GM19372 (cell line): ENCODE measurements around the gene LZTR1.

ENCODE experiments used
- ATAC-seq: cut with Tn5 transposase; IDR thresholded peaks from one replicate; pipeline ENCODE4 v1.9.1; 2021; ENCODE audit warnings: mild to moderate bottlenecking, low read depth, moderate library complexity; ENCODE audit not compliant: unreplicated experiment

LZTR1 gene

DNA sequence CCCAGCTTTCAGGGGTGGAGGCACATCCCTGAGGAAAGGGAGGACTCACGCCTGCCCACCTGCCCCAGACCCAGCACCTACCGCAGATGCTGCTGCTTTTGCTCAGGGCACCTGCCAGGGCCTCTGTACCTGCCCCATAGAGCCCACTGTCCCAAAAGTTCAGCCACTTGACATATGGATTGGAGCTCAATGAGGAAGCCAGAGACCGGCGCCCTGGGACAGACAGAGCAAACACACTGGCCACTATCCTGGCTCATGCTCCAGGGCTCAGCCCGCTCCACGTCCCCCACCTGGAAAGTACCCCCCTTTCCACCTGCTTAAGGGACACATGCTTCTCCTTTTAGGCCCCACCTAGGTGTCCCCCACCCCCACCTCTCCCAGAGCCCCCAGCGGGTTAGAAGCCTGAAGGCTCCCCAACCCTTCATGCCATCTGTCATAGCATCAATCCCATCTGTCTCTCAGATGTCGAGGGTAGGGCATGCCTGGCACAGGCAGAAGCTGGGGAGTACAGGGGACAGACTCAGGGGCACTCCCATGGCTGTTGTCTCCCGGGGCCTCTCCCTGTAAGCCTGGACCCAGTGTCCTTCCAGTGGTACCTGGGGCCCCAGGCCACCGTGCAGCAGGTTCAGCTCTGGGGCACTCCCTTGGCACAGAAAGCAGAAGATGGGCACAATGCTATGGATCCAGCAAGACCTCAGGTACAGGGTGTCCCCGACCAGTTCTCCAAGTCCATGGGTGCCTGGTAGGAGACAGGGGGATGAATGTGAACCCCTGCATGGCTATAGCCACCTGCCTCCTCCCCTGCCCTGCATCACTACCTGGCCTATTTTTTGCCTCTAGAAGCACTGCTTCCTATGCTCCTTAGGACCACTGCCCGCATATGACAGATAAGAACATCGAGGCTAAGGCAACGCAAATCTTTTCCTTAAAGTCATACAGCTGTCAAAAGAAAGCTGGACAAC lies 30.6 kb downstream of the LZTR1 start:
- ATAC-seq, result no peak

DNA sequence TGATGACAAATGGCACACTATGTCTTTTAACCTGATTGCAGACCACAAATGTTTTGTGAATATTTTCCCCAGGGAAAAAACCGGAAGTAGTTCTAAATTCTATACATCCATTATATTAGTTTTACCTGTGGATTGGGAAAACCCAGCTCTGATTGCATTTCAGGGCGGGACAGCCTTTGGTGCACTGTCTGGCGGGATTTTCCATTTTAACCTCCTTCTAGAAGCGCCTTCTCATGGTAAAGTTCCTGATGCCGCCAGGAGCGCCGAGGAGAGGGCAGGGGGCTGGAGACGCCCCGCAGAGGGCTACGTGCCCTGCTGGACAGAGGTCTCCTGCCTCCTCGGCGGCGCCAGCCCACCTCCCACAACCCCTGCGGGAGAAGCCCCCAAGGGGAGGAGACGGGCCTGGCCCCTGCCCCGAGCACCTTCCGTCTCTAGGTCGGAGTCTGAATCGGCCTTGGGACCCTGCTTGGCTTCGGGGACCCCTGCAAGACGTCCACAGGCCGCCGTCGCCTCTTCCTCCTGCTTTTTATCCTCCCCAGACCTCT lies 31.6 kb downstream of the LZTR1 start:
- no peak for ATAC-seq

DNA sequence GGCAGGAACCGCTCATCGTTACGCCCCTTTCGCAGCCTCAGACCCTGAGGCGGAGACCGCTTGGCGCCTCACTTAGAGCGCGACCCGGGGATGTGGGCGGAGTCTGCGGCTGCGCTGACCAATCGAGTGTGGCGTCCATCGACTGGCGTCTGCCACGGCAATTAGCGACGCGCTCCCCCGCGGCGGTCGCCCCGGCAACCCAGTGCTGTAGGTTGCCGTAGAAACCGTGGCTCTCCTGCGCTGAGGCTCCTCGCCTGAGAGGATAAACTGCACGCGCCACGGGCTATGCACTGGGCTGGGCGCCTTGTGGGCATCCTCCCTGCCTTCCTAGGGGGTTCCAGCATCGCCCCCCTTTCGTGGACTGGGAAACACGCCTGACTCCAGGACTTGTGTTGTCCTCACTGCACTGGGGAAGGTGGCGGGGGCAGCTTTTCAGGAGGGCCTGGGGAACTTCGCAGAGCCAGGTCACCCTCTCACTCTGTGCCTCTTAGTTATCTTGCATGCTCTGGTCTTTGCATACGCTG lies 32.2 kb downstream of the LZTR1 start:
- peak; percentile 93 for ATAC-seq

DNA sequence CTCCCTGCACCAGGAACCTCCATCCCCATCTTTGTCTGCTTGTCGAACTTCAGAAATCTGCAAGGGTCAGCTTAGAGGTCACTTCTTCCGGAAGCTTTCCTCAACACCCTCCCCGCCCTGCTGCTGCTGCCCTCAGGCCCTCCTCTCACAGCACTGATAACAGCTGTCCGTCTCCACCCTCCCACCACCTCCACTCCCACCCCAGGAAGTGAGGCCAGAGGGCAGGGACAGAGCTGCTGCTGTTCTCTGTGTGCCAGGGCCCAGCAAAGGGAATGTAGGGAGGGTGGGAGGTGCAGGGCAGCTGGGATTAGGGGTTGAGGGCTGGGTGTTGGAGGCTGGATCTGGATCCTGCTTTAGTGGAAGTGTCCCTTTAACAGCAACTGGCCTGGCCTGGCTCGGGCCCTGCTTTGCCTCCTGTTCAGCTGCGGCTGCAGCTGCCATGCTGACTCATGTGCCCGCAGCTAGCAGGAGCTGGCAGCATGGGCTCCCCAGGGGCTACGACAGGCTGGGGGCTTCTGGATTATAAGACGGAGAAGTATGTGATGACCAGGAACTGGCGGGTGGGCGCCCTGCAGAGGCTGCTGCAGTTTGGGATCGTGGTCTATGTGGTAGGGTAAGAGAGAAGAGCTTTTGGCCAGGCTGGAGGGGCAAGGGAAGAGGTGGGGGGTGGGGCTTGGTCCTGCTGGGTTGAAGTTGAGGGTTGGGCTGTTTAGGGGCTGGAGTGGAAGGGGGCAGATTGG lies 32.8 kb downstream of the LZTR1 start, which contains the start of gene P2RX6:
Gene P2RX6, plus strand, starts transcription at position 440 of the 740 bp plus-strand sequence. Its CDS starts 10 bp downstream, at position 450.
- no peak for ATAC-seq

DNA sequence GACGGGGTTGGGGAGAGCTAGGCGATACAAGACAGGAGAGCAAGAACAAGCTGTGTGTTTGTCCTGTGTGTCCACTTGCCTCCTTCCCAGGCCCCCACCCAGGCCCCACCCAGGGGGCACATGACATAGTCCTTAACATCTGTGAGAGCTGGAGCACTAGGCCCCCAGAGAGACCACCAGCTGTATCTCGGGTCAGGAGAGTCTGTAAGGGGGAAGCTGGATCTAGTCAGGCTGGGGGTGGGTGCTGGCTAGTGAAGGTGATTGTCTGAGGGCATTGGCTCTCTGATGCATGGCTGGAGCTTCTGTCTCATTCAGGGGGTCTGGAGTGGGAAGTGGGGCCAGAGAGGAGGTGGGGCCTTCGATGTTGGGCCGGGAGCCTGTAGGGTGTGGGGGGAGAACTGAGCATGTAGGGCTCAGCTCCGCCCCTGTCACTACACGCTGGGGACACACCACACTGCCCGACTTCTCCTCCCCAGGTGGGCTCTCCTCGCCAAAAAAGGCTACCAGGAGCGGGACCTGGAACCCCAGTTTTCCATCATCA lies 33.4 kb downstream of the LZTR1 start:
- no peak for ATAC-seq

DNA sequence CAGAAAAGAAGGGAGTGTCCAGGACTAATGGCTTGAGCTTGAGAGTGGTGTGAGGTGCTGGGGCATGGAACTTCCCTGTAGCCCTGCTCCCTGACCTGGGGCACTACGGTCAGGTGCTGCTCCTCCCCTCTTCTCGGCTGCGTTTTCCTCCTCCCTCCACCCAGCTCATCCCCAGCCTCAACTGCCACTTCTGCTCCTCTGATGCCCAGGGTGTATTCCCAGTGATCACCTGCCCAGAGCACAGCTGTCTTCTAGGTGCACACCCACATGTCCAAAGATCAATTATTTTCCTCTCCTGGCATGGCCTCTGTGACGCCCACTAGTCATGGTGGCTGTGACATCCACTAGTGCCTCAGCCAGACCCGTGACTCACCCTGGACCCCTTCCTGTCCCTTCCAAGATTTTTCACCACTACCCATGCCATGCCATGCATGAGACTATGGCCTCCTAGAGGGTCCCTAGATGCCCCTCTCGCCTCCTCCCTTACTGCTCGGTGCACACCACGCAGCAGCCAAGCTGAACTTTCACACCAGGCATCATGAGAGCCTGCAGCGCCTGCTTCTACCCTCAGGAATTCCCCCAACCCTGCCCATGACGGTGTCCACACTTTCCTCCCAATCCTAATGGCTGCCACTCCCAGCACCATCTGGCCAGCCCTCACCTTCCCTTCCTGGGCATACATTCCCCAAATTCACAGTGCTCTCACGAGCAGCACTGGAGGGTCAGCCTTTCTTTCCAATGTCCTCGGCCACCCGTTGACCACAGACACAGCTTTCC lies 34.7 kb downstream of the LZTR1 start:
- ATAC-seq, result no peak

DNA sequence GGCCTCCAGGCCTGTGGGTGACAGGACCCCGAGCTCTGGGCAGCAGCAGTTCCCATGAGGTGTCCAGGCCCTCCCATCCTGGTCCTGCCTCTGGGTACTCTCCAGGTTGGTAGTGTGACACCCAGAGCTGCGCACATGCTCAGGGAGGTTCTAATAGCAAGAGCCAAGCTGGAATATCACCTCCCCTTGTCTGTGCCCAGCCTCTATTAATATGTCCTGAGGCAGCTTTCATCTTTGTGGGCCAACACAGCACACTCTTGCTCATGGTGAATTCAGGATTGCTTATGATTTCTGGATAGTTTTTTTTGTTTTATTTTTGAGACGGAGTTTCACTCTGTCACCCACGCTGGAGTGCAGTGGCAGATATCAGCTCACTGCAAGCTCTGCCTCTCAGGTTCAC lies 36.2 kb downstream of the LZTR1 start:
- no peak for ATAC-seq

DNA sequence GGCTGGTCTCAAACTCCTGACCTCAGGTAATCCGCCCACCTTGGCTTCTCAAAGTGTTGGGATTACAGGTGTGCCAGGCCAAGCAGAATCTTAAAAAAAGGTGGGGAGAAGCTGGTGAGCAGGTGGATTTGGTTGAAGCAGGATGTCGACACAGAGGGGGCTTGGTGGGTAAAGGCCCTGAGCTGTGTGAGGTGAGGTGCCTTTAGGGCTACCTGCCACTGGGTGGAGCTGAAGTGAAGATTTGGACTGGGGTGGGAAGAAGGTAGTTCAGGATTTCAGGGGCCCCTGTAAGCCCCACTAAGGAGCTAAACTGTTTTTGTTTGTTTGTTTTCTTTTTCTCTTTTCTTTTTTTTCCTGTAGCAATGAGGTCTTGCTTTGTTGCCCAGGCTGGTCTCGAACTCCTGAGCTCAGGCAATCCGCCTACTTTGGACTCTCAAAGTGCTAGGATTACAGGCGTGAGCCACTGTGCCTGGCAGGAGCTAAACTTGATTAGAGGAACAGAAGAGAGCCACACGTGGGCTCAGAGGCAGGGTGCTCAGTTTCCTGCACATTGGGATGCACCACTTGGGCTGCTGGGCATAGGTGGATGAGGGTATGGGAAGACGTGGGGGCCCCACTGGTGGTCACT lies 38.8 kb downstream of the LZTR1 start:
- ATAC-seq, result no peak

DNA sequence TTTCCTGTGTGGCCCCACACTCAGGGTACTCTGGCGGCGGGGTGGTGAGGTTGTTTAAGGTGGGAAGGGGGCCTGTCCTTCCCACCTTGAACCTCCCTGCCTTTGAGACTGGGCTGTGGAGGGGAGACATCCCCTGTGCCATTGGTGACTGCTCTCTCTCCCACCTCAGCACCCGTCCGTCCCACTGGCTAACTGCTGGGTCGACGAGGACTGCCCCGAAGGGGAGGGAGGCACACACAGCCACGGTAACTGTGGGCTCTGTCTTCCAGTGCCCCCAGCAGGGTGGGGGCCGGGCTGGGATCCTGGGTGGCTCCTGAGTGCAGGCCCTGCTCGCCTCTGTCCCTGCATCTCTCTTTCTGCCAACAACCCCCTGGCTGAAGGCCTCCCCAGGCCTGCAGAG lies 40.4 kb downstream of the LZTR1 start:
- no peak for ATAC-seq

DNA sequence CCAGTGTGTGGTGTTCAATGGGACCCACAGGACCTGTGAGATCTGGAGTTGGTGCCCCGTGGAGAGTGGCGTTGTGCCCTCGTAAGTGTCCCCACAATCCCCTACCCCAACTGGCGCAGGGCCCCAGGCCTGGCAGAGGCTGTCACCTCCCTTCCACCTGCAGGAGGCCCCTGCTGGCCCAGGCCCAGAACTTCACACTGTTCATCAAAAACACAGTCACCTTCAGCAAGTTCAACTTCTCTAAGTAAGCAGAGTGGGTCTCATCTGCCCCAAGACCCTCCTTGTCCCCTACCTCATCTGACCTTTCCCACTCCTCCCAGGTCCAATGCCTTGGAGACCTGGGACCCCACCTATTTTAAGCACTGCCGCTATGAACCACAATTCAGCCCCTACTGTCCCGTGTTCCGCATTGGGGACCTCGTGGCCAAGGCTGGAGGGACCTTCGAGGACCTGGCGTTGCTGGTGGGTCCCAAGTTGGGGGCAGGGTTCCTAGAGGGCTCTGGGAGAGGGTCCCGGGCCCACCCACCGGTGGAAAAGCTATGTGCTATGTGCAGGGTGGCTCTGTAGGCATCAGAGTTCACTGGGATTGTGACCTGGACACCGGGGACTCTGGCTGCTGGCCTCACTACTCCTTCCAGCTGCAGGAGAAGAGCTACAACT lies 41.0 kb downstream of the LZTR1 start:
- ATAC-seq, result no peak

DNA sequence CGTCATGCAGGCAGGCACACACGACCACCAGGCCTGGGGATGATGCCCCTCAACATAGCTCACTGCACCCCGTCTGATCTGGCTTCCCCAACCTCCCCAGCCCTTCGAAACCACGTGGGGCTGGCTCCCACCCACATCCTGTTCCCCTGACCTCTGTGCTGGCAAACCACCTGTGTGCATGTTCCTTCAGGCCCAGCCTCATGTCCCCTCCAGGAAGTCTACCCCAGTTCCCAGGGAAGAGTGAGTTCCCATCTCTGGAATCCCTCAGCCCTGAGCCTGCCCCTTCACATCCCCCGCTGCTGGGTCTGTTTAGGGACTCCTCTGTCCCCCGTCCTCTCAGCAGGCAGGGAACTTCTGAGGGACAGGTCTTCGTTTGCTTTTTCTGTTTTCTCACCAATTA lies 43.2 kb downstream of the LZTR1 start:
- no peak for ATAC-seq

DNA sequence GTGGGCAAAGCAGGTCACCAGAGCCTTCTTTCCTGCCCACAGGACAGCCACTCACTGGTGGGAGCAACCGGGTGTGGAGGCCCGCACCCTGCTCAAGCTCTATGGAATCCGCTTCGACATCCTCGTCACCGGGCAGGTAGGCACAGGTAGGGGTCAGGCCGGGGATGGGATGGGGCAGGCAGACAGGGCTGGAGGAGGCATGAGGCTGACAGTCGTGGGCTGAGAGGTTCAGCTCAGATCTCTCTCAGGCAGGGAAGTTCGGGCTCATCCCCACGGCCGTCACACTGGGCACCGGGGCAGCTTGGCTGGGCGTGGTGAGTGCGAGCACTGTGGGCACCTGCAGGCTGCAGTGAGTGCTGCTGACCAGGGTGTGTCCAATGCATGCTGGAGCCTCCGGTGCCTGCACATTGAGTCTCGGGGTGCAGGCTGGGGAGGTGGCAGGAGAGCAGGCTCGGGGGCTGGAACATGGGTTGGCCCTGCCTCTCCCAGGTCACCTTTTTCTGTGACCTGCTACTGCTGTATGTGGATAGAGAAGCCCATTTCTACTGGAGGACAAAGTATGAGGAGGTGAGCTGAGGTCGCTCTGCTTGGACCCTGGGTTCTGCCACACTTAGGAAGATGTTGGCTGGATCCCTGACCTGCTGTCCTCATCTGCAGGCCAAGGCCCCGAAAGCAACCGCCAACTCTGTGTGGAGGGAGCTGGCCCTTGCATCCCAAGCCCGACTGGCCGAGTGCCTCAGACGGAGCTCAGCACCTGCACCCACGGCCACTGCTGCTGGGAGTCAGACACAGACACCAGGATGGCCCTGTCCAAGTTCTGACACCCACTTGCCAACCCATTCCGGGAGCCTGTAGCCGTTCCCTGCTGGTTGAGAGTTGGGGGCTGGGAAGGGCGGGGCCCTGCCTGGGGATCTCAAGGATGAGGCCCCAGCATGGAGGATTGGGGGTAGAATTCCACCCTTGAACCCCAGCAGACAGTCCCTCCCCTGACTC lies 44.0 kb downstream of the LZTR1 start:
- no peak for ATAC-seq

DNA sequence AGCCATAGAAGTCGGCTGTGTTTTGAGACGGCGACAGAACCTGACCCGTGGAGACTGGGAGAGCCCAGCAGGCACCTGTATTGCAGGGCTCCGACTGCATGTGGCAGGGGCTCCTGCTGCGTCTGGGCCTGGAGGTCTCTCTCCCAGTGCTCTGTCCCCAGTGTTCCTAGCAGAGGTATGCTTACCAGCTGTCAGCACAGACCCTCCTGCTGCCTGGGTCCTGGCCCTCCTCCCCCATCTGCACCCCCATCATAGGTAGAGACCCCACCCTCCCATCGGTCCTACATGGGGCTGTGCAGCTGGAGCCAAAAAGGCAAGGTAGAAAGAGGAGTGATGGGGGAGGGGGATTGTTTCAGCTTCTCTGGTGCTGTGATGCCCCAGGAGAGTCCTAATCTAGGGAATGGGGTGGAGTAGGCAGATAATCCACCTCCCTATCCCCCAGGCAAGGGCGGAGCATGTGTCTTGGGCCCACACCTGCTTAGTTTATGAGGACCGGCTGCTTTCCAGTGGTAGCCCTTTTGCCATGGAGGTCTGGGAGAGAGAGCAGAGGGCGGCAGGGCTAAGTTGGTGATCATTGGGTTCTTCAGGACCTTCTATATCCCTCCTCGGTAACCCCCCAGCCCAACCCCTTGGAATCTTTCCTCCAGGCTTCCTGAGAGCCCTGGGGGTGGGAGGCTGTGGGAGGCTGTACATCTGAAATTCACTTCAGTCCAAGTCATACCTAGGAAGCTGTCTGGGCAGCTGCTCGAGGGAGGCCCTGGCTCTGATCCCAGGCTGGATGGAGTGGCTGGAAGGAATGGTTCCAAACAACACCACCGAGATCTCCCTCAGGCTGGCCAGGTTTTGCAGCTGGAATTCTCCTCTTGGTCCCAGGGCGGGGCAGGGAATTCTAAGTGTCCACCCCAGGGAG lies 44.9 kb downstream of the LZTR1 start:
- no peak for ATAC-seq

DNA sequence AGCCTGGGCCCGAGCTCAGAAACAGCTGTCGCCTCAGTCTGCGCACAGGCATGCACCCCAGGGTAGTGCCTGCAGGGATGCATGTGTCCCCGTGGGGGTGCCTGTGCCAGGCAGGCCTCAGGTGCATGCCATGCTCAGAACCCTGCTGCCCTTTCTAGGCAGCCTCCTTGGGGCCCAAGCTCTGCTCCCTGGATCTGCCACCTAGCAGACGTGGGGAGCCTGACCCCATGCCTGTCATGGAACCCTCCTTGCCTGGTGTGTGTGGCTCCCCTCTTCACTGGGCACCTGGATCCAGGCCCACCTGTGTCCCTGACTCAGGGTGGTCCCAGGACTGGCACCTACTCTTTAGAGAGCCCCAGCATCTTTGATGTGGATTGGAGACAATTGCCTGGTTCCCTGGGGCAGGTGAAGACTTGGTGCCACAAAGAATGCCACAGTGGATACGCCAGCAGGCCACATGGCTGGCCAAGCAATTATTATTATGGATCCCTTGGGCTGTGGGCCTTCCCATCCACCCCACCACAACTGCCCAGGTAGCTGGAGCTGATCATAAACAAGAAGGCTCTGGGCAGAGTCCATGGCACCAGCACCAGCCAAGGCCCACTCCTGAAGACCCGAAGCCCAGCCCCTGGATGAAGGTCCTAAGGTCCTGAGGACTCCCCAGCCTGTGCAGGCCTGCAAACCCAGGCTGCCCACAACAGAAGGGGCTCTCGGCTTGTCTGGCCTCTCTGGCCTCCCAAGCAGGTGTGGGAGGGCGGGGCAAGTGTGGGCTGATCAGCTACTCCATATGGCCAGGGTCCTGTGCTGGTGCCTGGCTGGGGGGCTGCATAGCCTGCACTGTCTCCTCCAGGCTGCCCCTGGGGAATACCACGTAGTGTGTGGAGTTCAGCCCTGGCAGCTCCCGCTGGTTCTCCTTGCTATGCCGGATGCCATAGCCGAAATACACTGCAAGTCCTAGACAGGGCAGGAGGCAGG lies 46.5 kb downstream of the LZTR1 start:
- no peak for ATAC-seq

DNA sequence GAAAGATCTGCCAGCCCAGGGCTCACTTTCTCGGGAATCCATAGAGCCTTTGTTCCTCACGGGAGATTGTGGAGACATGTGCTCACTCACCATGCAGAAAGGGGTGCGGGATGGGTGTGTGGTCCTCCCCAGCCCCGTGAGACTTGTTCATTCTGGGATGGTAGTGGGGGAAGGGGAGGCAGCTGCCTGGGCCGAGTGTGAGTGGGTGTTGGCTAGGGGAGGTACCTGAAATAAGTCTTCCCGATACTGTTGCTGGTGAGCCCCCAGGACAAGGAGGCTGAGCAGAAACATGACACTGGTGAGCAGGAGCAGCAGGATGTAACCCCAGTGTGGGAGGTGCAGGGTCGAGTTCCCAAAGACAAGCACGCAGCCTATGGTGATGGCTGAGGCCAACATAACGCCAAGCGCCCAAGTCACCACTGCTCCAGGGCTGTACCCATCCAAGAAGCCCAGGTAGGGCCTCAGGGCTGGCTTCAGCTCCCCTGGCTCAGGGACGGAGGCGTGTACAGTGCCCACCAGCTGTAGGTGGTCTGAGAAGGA lies 47.5 kb downstream of the LZTR1 start:
- no peak for ATAC-seq
